Measurements from ENCODE around the gene PFDN1.

Gene PFDN1

GRCh38 chr5:140259500-140259899, 43.4 kb downstream of the PFDN1 start:
- DNase-seq (ENCODE audit: low read depth): no peak

- DNase-seq (ENCODE audit: low read depth): no peak
These were observed 44.0 kb downstream of the PFDN1 start for GRCh38 chr5:140258873-140259272.

- no peak for DNase-seq (ENCODE audit: low read depth)
These were observed 44.9 kb downstream of the PFDN1 start for GRCh38 chr5:140258016-140258415.

GRCh38 chr5:140256726-140257125, 46.2 kb downstream of the PFDN1 start:
- DNase-seq (ENCODE audit: low read depth): no peak

- DNase-seq (ENCODE audit: low read depth): no peak
These were observed 47.3 kb downstream of the PFDN1 start for GRCh38 chr5:140255460-140256157.

- no peak for DNase-seq (ENCODE audit: low read depth)
These were observed 48.9 kb downstream of the PFDN1 start for GRCh38 chr5:140253985-140254384.

GRCh38 chr5:140252470-140253126, 50.3 kb downstream of the PFDN1 start:
- DNase-seq (ENCODE audit: low read depth): no peak

GRCh38 chr5:140251527-140251973, 51.4 kb downstream of the PFDN1 start:
- DNase-seq (ENCODE audit: low read depth): peak; percentile 8

- DNase-seq (ENCODE audit: low read depth): no peak
These were observed 52.5 kb downstream of the PFDN1 start for GRCh38 chr5:140250386-140250785.

GRCh38 chr5:140249536-140249935, 53.4 kb downstream of the PFDN1 start:
- no peak for DNase-seq (ENCODE audit: low read depth)

GRCh38 chr5:140248414-140248813, 54.5 kb downstream of the PFDN1 start:
- no peak for DNase-seq (ENCODE audit: low read depth)

GRCh38 chr5:140246378-140247122, 56.4 kb downstream of the PFDN1 start:
- DNase-seq (ENCODE audit: low read depth): no peak

- no peak for DNase-seq (ENCODE audit: low read depth)
These were observed 57.0 kb downstream of the PFDN1 start for GRCh38 chr5:140245926-140246325.

- no peak for DNase-seq (ENCODE audit: low read depth)
These were observed 57.6 kb downstream of the PFDN1 start for GRCh38 chr5:140245341-140245740.

- peak; percentile 48 for DNase-seq (ENCODE audit: low read depth)
These were observed 58.3 kb downstream of the PFDN1 start for GRCh38 chr5:140244525-140245025.

- DNase-seq (ENCODE audit: low read depth): no peak
These were observed 59.1 kb downstream of the PFDN1 start for GRCh38 chr5:140243706-140244250.

- DNase-seq (ENCODE audit: low read depth): no peak
These were observed 59.9 kb downstream of the PFDN1 start for GRCh38 chr5:140242890-140243585.

- no peak for DNase-seq (ENCODE audit: low read depth)
These were observed 60.8 kb downstream of the PFDN1 start for GRCh38 chr5:140242099-140242498.

- no peak for DNase-seq (ENCODE audit: low read depth)
These were observed 61.8 kb downstream of the PFDN1 start for GRCh38 chr5:140240987-140241706.

- no peak for DNase-seq (ENCODE audit: low read depth)
These were observed 62.8 kb downstream of the PFDN1 start for GRCh38 chr5:140239939-140240700.
